Activated T-helper 9 cell treated with anti-CD3 and anti-CD28 coated beads, Interleukin-2, amount 50 U/mL, for 16 hours (primary cell): ENCODE data around the gene RANGAP1.

Source experiments
- DNase-seq: peaks from one replicate; pipeline ENCODE4 v3.0.0-alpha.2; 2020; ENCODE audit warnings: low read depth

The RANGAP1 gene

DNA sequence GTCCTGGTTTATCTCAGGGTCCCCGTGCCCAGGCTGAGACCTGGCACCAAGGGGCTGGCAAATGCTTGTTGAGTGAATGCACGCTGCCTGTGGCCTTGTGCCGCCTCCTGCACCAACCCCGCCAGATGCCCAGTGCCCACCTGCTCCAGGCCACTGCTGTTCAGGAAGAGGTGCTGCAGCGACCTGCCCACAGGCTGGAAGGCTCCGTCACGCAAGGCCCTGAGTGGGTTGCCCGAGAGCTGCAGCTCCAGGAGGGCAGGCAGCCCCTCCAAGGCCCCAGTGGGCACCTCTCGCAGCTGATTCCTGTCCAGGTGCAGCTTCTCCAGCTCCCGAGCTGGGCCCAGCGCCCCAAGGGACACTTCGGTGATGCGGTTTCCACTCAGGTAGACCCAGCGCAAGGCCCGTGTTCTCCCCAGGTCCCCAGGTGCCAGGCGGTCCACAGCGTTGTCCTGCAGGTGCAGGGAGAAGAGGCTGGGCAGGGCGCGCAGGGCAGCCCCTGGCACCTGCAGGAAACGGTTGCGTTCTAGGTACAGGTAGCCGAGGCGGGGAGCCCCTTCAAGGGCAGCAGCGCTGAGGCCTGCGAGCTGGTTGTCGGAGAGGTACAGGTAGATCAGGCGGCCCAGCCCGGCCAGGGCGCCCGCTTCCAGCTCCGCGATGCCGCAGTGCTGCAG, 48.8 kb downstream of the RANGAP1 start:
- no peak for DNase-seq

GRCh38 chr22:41234815-41235695, 50.9 kb downstream of the RANGAP1 start:
- DNase-seq: no peak

- DNase-seq: no peak
These were observed 54.6 kb downstream of the RANGAP1 start for GRCh38 chr22:41231369-41231768.

DNA sequence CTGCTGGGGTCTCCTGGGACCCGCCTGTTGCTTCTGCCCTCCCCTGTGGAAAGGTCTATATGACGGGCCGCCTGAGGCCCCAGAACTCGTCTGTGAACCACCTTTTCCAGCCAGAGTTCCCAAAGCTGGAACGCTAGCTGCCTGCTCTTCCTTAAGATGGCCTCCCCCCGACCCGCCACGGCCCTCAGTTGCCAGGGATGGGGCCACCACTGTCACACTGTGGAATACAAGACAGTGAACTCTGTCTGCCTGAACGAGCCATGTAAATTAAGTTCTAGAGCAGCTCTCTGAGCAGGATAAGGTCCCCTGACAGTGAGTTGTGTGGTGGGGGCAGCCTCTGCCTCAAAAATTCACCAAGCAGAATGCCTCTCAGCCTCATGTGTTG, 55.6 kb downstream of the RANGAP1 start:
- no peak for DNase-seq

- DNase-seq: no peak
These were observed 56.1 kb downstream of the RANGAP1 start for GRCh38 chr22:41229730-41230400.

DNA sequence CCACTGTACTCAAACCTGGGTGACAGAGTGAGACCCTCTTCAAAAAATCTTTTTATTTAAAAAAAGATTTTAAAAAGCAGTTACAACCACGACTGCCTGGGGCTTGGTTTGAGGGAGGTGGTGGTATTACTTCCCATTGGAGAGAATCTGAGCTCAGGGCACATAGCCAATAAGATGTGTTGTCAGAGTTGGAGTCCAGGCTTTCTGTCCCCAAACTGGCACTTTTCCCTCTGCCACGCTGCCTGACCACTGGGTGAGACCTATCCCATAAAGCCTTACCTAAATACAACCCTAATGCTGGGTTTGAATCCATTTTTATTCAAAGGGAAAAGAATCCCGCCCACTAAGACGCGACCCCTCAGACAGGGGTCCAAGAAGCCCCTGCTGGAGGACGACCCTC, 56.8 kb downstream of the RANGAP1 start:
- no peak for DNase-seq

DNA sequence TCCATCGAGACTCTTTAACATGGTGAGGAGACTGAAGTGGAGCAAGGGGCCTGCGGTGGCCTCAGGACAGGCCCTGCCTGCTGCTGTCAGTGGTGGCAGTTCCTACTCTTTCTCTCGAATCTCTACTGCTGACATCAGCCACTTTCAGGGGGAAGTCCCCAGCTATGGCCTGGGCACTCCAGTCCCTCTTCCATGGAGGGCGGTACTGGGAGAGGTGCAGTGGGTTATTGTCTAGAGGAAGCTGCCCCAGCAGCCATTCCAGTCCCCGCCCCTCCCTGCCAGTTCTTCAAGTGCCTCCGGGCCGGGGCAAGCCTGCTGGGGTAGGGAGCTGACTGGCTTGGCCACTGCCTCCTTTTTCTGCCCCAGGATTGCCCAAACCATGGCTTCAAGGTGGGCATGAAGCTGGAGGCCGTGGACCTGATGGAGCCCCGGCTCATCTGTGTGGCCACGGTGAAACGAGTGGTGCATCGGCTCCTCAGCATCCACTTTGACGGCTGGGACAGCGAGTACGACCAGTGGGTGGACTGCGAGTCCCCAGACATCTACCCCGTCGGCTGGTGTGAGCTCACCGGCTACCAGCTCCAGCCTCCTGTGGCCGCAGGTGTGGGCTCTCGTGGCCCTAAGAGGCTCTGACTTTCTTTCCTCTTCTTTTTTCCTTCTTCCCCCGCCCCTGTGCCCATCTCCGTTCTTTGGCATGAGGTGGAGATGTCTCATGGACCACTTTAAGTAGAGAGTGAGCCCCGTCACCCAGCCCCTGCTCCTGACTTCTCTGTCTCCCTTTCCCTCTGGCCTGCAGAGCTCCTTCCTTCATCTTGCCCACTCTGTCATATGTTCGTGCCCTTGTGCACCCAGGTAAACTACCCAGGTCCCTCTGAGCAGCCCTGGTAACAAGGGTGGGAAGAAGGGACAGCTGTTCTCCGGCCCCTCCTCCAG, 59.0 kb downstream of the RANGAP1 start:
- DNase-seq: no peak

- DNase-seq: no peak
These were observed 62.5 kb downstream of the RANGAP1 start for GRCh38 chr22:41223535-41223934.

DNA sequence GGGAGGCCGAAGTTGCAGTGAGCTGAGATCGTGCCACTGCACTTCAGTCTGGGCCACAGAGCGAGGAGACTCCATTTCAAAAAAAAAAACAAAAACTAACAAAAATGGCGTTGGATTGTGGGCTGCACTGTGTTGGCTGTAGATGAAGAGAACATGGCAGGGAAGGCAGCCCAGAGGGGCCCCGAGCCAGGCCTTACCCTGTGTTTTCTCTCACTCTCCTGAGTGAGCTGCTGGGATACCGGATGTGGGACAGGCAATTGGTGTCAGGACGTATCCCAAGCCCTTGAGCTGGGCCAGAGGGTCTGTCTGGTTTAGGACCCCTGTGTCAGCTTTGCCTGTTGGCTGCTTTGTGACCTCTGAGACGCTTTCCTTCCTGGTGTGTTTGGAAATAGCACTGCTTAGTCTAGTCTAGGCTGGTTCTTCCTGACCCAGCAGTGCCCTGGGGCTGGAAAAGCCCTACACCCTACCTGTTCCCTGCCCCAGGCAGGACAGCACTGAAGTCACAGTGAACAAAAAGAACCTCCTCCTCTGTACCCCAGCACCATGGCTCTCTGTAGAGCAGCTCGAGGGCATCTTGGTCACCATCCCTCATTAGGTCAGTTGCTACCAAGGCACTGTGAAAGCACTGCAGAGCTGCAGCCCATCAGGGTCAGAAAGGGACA, 63.0 kb downstream of the RANGAP1 start:
- DNase-seq: no peak

DNA sequence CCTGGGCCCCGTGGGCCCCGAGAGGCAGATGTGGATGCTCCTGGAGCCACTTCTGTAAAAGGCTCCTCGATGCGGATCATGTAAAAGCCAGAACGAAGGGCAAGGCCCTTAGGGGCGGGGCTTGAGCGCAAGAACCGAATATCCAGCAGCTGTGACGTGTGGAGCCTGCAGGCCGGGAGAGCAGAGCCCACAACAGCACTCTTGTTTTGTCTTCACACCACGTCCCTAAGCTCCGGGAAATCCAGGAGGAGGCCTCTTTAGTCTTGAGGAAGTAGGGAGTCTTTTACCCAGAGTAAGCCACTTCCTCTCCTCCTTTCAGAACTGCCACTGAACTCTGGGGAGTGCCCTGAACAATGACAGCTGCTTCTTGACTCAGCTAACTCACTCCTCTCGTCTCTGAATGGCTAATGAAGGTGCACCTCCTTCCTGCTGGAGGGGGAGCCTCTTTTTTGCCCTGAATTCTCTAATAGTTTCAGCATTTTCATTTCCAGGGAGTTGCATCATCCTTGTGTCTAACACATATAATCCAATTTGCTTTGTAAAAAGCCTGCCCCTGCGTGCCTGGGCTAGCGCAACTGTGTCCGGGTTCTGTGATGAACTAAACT, 68.3 kb downstream of the RANGAP1 start:
- no peak for DNase-seq

- DNase-seq: no peak
These were observed 69.0 kb downstream of the RANGAP1 start for GRCh38 chr22:41216984-41217383.

DNA sequence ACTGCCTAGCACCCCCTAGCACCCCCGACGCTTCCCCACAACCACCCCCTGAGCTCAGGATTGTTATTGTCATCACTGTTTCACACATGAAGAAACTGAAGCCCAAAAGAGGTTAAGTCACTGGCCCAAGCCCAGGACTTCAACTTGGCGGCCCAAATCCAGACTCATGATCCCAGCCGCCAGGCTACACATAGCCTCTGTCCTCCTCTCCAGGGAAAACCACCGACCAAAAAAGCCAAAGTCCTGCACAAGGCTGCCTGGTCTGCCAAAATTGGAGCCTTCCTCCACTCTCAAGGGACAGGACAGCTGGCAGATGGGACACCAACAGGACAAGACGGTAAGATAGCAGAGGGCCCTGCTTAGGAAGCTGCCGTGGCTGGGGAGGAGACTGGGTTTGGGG, 70.1 kb downstream of the RANGAP1 start:
- no peak for DNase-seq

DNA sequence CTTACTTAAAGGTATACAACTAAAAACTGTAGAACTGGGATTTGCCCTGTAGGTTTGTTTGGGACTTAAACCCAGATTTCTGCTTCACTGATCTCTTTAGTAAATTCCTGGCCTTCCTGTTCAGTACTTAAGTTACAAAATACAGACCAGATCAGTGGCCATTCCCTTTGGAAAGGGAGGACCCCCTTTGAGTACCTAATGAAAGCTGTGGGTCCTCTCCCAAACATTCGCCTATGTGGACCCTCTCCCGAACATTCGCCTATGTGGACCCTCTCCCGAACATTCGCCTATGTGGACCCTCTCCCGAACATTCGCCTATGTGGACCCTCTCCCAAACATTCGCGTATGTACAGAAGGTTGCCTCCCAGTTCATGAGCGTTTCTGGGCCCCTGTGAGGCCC, 70.6 kb downstream of the RANGAP1 start:
- no peak for DNase-seq

GRCh38 chr22:41206719-41207118, 79.3 kb downstream of the RANGAP1 start:
- no peak for DNase-seq

GRCh38 chr22:41204992-41205900, 80.7 kb downstream of the RANGAP1 start, which contains the start of gene L3MBTL2:
Gene L3MBTL2 (plus strand): TSS chr22:41205312. CDS start chr22:41205363, 51 bp downstream.
- DNase-seq: peak; percentile 97

DNA sequence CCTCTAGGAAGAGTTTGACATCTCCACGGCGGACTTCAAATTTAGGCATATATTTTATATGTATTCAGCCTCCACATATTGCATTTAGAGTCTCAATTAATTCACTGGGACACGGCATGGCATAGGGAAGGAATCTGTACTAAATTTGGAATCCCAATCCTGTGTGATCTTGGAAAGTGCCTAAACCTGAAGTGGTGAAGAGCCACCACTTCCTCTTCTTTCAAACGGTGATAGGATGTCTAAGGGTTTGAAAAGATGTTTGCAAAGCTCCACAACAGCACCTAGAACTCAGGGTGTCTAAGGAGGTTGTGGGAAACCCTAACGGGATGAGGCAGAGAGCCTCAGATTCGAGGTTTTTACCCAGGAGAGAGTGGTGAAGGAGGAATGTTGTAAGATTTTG, 81.9 kb downstream of the RANGAP1 start:
- DNase-seq: no peak

- DNase-seq: no peak
These were observed 82.9 kb downstream of the RANGAP1 start for GRCh38 chr22:41203118-41203517.

GRCh38 chr22:41201141-41201540, 84.8 kb downstream of the RANGAP1 start:
- no peak for DNase-seq

- DNase-seq: peak; percentile 35
These were observed 87.9 kb downstream of the RANGAP1 start for GRCh38 chr22:41198027-41198580.
